ENCODE results near the gene CIB1. TPM values are rescaled to one million over a fixed set of nuclear protein-coding genes. Genes with fewer than 3 reads are reported as not detected.

The CIB1 gene
- total and polyA plus RNA-seq, 10 of the 15 experiments (the other 5 are each of a cell fraction or from before 2014, with no cell fraction given): 10.8 to 155 (median 81.9) TPM

DNA sequence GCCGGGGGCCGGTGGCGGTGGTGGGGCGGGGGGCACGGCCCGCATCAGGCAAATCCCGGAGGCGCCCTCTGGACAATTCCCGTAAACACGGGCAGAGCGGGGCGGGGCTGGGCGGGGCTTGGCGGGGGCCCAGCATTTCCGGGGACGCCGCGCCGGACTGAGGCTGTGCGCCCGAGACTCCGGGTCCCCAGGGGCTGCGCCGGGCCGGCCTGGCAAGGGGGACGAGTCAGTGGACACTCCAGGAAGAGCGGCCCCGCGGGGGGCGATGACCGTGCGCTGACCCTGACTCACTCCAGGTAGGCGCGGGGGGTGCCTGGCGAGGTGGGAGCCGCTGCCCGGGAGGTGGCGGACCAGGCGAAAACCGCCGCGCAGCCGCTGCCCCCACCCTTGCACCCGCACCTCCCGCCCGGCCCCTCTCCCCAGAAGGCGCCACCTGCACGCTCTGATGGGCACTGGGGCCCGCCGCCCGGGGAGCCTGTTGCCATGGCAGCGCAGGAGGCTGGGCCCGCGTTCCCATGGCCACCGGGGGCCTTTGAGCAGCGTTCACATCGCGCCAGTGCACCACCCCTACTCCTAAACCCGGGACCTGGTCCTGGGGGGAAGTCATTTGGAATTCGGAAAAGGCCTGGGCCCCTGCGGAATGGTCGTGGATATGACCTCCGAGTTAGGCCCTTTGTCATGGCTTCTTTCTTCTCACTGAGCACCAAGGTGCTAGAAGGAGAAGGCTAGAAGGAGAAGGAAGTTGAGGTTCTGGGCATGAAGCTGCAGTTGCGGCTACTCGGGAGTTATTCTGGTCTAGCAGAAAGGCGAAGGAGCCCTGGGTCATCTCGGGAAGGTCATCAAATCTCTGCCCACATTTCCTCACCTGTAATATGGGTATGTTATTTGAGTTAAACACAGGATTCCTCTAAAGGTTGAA lies 48.7 kb downstream of the CIB1 start:
- intact Hi-C loops (cut with micrococcal nuclease; ENCODE audit: unreplicated experiment): no loop called here
- SMC1A ChIA-PET (ENCODE audit: uncharacterized antibody, unreplicated experiment): interaction anchor here (1.1 to 2.6 kb wide), 6 partner anchors 16 to 49 kb away, joined by 4 to 12 read pairs (median 8); partner anchors contain the start of genes CIB1, GDPGP1 and SEMA4B
- TF ChIP-seq ZBTB11 (CRISPR knock-in tag; IDR thresholded peaks at IDR 0.05): no peak
- no peak for TF ChIP-seq CREM (IDR thresholded peaks at IDR 0.05; ENCODE audit: low read depth)
- no peak for TF ChIP-seq HDAC6 (IDR thresholded peaks at IDR 0.05; ENCODE audit: unreplicated experiment)
- no peak for TF ChIP-seq SREBF1 (IDR thresholded peaks at IDR 0.05; ENCODE audit: low read length)
- TF ChIP-seq RCOR1 (conservative IDR thresholded peaks at IDR 0.05; ENCODE audit: low read depth, low read length): 0 out of 2 replicates have a peak, but pooled peaks have one; percentile 19
- 0 out of 2 replicates have a peak, but pooled peaks have one; percentile 65 for TF ChIP-seq EED (IDR thresholded peaks at IDR 0.05; ENCODE audit: low read depth)
- 0 out of 4 replicates have a peak, but pooled peaks of 1 of the 2 experiments have one; percentile 17 for TF ChIP-seq SRF (IDR thresholded peaks at IDR 0.05; ENCODE audit: low read depth in 2 of 2, low read length in 2 of 2)
- TF ChIP-seq IKZF2 (IDR thresholded peaks at IDR 0.05): peak in 1 of 2 experiments; percentile 35; a peak in 1 of 4 replicates
- TF ChIP-seq YY1 (IDR thresholded peaks at IDR 0.05; ENCODE audit: low read depth, low read length): peak; percentile 31; the same call in 1 of the 2 replicates
- no peak for TF ChIP-seq TARDBP (IDR thresholded peaks at IDR 0.05; ENCODE audit: borderline replicate concordance)
- 0 out of 2 replicates have a peak, but pooled peaks have one; percentile 46 for TF ChIP-seq TCF3 (IDR thresholded peaks at IDR 0.05; ENCODE audit: borderline replicate concordance, insufficient read depth, low read depth, low read length)
- TF ChIP-seq FOS (IDR thresholded peaks at IDR 0.05; ENCODE audit: borderline replicate concordance, extremely low read depth, insufficient read length): no peak
- TF ChIP-seq EGR1 (IDR thresholded peaks at IDR 0.05; ENCODE audit: borderline replicate concordance in 1 of 2, low read depth in 2 of 2, low read length in 2 of 2): no peak
- no peak for TF ChIP-seq TCF7 (IDR thresholded peaks at IDR 0.05; ENCODE audit: borderline replicate concordance)
- TF ChIP-seq, protein P1, sequence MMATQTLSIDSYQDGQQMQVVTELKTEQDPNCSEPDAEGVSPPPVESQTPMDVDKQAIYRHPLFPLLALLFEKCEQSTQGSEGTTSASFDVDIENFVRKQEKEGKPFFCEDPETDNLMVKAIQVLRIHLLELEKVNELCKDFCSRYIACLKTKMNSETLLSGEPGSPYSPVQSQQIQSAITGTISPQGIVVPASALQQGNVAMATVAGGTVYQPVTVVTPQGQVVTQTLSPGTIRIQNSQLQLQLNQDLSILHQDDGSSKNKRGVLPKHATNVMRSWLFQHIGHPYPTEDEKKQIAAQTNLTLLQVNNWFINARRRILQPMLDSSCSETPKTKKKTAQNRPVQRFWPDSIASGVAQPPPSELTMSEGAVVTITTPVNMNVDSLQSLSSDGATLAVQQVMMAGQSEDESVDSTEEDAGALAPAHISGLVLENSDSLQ (IDR thresholded peaks at IDR 0.05): peak; percentile 52; the same call in 1 of the 2 replicates
- TF ChIP-seq SIN3A (IDR thresholded peaks at IDR 0.05; ENCODE audit: low read depth, low read length): peak; percentile 88
- no peak for TF ChIP-seq CHD1 (IDR thresholded peaks at IDR 0.05; ENCODE audit: low read depth, low read length)
- peak; percentile 83 for TF ChIP-seq IKZF1 (conservative IDR thresholded peaks at IDR 0.05)

More for the DNA sequence above, 48.7 kb downstream of the CIB1 start:
- H3K4me3 ChIP-seq: peak overlapping the region; percentile 80
- H3K79me2 ChIP-seq (ENCODE audit: control insufficient read depth, insufficient read depth, low read length): peaks cover 6% of the 10 kb centered on the region; the same call in 1 of the 2 replicates
- peak overlapping the region; percentile 99 for H3K4me2 ChIP-seq (ENCODE audit: control insufficient read depth, insufficient read depth)
- H2AFZ ChIP-seq (ENCODE audit: control insufficient read depth, low read depth, low read length): peak overlapping the region; percentile 67
- peak overlapping the region; percentile 77 for H3K9ac ChIP-seq (ENCODE audit: control insufficient read depth, insufficient read depth, low read length)
- no peaks in the 10 kb centered on the region for H3K27me3 ChIP-seq (replicated peaks in 1 of 2; ENCODE audit: control insufficient read depth in 2 of 2, insufficient read depth in 2 of 2, low read length in 1 of 2)
- DNase-seq (ENCODE audit: low read depth, low spot score): no peak
- RAD21 ChIA-PET (ENCODE audit: unreplicated experiment): interaction anchor here (1.2 to 1.5 kb wide), 3 partner anchors 23 to 48 kb away, joined by 3 to 8 read pairs (median 6); partner anchors contain the start of genes CIB1 and GDPGP1
- no peak for FAIRE-seq
- in situ Hi-C loops (cut with MboI): no loop called here
- H3K36me3 ChIP-seq (ENCODE audit: control insufficient read depth in 2 of 2, insufficient read depth in 2 of 2, low read length in 1 of 2): no peaks in the 10 kb centered on the region
- CTCF ChIA-PET: interaction anchor here (1.4 kb wide), 1 partner anchor 16 kb away, joined by 5 read pairs; the partner anchor contains the start of gene SEMA4B
- WGBS (ENCODE audit: insufficient coverage, insufficient replicate concordance, low lambda C conversion rate, missing lambda C conversion rate): under 1% methylated on average over 41 of the region's 67 CpGs
- no peaks in the 10 kb centered on the region for H4K20me1 ChIP-seq (ENCODE audit: control insufficient read depth, insufficient read depth)
- no peaks in the 10 kb centered on the region for H3K9me3 ChIP-seq (replicated peaks; ENCODE audit: control insufficient read depth, insufficient read depth, low read length)
- POLR2A ChIA-PET: interaction anchor here (0.7 to 1.6 kb wide), 6 partner anchors 17 to 49 kb away, joined by 3 to 5 read pairs (median 4); partner anchors contain the start of genes CIB1, GDPGP1 and SEMA4B
- H3K4me1 ChIP-seq (ENCODE audit: control insufficient read depth, insufficient read depth, low read length): peaks cover 16% of the 10 kb centered on the region
- peak overlapping the region; percentile 86 for H3K27ac ChIP-seq (ENCODE audit: control insufficient read depth, insufficient read depth)
- BruUV-seq (replicated peaks): TSS peak; percentile 58
- ATAC-seq: peak; percentile 92
